Islet precursor cell (in vitro differentiated cells): Measurements from ENCODE around the gene SIPA1L3.
A peak's percentile ranks its signal among the peaks of the same experiment; 100 is the strongest.

Experiments
- DNase-seq: peaks from one replicate; pipeline ENCODE4 v3.0.0-alpha.2; 2018

The SIPA1L3 gene

DNA sequence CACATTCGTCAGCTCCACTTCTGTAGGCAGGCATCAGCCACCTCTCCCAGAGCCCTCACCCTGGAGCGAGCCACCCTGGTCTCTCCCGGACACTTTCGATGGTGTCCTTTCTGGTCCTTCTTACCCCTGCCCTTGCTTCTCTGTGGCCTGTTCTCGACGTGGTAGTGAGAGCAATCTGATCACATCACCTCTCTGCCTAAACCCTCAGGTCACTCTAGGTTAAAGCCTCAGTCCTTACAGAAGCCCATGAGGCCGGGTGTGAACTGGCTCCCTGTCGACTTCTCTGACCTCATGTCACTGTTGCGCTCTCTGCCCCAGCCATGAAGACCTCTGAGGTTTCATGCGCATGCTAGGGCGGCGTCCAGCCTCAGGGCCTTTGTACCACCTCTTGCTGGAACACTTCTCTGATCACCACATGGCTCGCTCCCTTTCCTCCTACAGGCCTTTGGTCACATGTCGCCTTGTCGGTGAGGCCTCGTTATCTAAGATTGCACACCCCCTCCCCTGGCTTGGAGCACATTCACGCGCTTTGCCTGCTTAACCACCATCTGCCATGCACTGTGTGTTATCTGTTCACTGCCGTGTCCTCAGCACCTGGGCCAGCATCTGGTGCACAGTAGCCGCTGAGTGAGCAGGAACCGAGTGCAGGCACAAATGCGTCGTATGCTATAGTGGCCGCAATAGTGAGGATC is 215.5 kb downstream of the SIPA1L3 start:
- no peak for DNase-seq

GRCh38 chr19:38125238-38125637 is 218.2 kb downstream of the SIPA1L3 start:
- no peak for DNase-seq

DNA sequence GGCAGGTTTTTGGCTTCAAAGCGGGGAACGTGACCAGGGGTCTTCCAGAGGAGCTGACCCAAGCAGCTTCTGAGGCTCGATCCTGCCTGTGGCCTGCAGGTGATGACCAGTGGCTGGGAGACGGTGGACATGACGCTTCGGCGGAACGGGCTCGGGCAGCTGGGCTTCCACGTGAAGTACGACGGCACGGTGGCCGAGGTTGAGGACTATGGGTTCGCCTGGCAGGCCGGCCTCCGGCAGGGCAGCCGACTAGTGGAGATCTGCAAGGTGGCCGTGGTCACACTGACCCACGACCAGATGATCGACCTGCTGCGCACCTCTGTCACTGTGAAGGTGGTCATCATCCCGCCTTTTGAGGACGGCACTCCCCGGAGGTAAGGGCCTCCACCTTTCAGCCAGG is 223.4 kb downstream of the SIPA1L3 start:
- no peak for DNase-seq

- DNase-seq, result no peak
Measured at GRCh38 chr19:38132781-38133180, 225.8 kb downstream of the SIPA1L3 start.

DNA sequence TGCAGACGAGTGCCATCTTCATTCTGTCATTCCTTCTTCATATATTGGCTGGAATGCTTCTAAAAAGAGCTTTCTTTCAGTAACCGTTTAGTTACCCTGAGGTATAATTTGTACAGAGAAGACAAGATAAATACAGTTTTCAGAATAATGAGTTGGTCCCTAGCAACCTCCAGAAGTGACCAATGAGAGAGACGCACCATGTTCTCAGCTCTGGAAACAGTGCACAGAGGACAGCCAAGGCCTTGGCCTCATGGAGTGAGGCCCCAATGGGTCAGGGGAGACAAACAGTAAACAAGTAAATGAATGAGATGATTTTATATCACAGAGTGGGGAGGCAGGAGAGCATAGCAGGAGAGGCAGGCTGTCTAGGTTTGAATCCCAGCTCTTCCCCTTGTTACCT is 226.3 kb downstream of the SIPA1L3 start:
- DNase-seq, result no peak

DNA sequence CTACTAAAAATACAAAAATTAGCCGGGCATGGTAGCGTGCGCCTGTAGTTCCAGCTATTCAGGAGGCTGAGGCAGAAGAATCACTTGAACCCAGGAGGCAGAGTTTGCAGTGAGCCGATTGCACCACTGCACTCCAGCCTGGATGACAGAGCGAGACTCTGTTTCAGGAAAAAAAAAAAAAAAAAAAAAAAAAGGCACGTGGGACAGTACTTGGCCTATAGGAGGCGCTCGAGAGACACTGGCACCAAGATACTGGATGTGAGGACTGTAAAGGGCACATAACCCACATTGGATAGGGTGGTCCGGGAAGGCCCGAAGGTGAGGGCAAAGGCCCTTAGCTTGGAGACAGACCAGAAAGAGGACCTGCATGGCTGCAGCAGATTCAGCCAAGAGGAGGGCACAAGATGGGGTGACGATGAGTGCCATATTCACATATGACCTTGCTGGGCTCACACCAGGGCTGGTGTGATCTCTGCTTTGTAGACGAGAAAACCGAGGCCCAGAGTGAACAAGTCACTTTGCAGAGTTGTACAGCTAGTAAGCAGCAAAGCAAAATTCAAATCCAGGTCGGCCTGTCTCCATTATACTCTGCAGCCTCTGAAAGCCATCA is 227.6 kb downstream of the SIPA1L3 start:
- peak; percentile 57 for DNase-seq

DNA sequence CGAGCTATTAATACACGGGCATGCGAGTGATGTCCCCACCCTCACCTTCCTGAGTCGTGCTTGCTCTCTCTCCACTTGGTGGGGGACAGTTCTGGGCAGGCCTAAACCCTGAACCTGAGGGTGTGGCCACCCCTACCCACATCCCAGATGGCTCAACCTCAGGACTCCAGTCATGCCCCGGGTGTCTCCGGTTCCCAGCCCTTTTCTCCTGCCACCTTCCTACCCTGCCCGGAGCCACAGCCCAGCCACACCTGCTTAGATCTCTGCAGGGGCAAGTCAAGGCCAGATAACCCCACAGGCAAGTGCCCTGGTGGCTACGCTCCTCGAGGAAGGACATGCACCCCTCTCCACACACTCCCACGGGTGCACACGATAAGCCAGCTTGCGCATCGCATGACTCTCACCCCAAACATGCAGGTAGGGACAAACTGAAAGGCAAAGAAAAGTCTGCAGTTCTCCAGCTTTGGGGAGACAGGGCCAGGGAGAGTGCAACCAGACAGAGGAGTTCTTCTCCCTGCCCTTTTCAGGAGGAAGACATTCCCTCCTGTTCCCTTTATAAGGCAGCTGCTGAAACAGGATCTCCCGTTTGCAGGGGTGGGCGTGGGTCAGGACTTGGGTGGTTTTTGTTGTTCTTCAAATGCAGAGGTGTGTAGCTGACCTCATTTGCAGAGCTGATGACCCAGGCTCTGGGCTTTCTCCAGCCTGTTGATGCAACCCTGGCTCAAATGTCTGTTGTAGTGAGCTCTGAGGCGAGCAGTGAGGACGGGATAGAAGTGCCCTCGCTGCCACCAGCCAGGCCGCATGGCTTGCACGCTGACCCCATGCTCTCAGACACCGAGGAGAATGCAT is 228.4 kb downstream of the SIPA1L3 start:
- peak; percentile 51 for DNase-seq

GRCh38 chr19:38139122-38139521 is 232.1 kb downstream of the SIPA1L3 start:
- DNase-seq, result no peak

- no peak for DNase-seq
Measured at GRCh38 chr19:38141108-38141507, 234.1 kb downstream of the SIPA1L3 start.

DNA sequence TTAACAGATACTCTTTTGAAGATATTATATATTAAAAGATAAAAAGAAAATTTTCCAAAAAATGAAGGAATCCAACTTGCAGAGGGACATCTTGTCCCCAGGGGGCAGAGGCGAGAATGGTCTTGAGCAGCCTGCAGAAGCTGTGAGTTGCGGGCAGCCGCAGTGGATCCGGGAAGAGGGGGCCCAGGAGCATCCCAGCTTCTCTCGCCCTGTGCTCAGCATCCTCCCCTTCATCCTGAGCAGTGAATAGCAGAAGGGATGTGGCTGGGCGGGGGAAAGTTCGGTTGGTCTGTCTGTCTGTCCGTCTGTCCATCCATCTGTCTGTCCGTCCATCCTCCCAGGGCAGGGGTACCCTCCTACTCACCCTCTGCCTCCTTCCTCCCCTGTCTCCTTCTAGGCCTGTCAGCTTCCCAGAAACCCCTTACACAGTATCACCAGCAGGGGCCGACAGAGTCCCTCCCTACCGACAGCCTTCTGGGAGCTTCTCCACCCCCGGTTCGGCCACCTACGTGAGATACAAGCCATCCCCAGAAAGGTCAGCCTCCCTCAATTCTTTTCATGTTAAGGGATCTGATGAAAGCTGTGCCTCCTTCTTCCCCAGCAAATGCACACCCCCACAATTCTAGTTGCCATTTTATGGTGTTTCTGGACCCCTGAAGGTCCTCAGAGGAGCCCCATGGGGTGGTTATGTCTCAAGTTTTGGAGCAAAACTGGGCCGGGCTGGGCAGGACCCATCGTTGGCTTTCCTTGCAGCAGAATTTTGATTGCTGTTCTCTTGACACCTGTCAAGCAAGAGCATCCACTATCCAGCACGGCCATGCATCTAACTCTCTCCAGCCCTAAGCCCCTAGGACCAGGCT is 235.4 kb downstream of the SIPA1L3 start:
- peak; percentile 82 for DNase-seq

DNA sequence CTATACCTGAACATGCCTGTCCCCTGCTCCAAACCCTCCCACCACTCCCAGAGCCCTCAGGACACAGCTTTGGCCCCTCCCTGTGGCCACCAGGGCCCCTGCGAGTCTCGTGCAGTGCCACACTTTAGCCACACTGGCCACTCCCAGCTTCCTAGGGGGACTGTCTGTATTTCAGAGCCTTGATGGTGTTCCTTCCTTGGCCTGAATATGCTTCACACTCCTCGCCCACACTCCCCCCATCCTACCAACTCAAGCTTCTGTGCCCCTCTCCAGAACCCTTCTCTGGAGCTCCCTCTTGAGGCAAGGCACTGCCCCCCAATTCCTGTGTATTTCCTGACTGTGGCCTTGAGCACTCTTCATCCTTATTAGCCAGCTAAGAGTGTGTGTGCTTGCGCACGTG is 236.8 kb downstream of the SIPA1L3 start:
- DNase-seq, result peak; percentile 48

- DNase-seq, result no peak
Measured at GRCh38 chr19:38144667-38145066, 237.7 kb downstream of the SIPA1L3 start.

DNA sequence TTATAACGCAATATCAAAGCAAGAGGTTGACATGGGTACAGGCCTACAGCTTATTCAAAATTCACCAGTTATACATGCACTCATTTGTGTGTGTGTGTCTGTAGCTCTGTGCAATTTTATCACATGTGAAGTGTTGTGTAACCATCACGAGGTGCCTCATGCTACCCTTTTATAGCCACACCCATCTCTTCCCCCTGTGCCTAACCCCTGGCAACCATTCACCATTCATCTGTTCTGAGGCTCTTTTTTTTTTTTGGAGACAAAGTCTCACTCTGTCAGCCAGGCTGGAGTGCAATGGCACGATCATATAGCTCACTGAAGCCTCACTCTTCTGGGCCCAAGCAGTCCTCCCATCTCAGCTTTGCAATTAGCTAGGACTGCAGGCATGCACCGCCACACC is 238.6 kb downstream of the SIPA1L3 start:
- no peak for DNase-seq

DNA sequence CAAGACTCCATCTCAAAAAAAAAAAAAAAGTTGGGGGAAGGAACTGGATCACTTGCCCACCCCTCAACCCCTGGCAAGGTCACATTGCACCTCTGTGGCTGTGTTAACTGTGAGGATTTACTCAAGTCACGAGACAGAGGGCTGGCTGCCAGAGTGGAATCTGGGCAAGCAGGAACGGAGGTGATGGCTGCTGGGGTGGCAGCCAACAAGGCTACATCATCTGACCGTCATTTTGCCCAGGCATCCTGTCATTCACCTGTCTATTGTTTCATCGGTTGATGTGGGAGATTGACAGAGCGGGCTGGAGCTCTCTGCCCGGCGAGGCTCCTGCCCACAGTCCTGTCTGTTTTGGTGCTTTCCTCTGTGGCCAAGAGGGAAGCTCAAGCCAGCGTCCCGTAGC is 241.3 kb downstream of the SIPA1L3 start:
- DNase-seq, result no peak

DNA sequence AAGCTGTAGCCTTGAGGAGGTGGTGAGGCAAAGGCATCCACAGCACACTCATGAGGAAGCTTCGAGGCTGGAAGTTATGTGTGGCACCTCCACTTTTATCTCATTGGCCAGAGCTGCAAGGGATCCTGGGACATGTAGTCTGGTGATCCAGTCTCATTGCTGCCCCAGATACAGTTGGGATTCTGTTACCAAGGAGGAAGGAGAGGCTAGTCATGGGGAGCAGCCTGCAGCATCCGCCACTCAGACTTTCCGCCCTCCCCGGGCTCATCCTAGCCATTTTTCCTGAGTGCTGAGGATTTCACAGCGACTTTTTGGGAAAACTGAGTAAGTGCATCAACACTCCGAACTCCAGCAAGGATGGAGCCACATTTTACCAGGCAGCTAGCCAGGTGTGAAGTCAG is 242.7 kb downstream of the SIPA1L3 start:
- DNase-seq, result no peak

GRCh38 chr19:38151242-38151641 is 244.2 kb downstream of the SIPA1L3 start:
- no peak for DNase-seq

- no peak for DNase-seq
Measured at GRCh38 chr19:38152461-38153379, 245.7 kb downstream of the SIPA1L3 start.

- no peak for DNase-seq
Measured at GRCh38 chr19:38155453-38155852, 248.4 kb downstream of the SIPA1L3 start.

DNA sequence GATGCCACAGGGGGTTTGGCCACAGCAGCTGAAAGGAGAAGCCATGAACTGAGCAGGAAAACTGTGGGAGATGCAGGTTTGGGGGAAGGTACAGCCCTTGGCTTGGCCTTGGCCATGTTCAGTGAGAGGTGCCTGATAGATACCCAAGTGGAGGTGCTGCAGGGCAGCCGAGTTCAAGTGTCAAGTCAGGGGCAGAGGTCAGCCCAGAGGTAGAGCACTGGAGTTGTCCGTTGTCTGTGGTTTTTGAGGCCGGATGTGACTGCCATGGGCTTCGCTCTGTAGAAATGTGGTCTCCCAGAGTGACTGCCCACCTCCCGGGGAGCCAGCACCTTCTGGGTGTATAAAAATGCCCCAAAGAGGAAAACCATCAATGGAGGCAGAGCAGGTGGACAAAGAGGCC is 251.7 kb downstream of the SIPA1L3 start:
- DNase-seq, result no peak

- DNase-seq, result no peak
Measured at GRCh38 chr19:38162094-38162493, 255.1 kb downstream of the SIPA1L3 start.

- DNase-seq, result no peak
Measured at GRCh38 chr19:38162632-38163031, 255.6 kb downstream of the SIPA1L3 start.
